NCI-H524 treated with DMSO at 0.1 percent for 48 hours (cell line): Measurements from ENCODE around the gene PIM3.

Source experiments
- DNase-seq: peaks from one replicate; lab custom pipeline; 2025; lab: John Stamatoyannopoulos, UW

The PIM3 gene

GRCh38 chr22:49991907-49992533 is 31.4 kb downstream of the PIM3 start:
- no peak for DNase-seq

GRCh38 chr22:49992921-49993648 is 32.5 kb downstream of the PIM3 start:
- DNase-seq: no peak

- DNase-seq: no peak
Observed at GRCh38 chr22:49993649-49994360, 33.2 kb downstream of the PIM3 start.

GRCh38 chr22:49994361-49995040 is 33.9 kb downstream of the PIM3 start:
- DNase-seq: no peak

GRCh38 chr22:49995041-49995360 is 34.4 kb downstream of the PIM3 start:
- DNase-seq: no peak

GRCh38 chr22:49995361-49996118 is 35.0 kb downstream of the PIM3 start:
- no peak for DNase-seq

- DNase-seq: no peak
Observed at GRCh38 chr22:49996119-49996517, 35.5 kb downstream of the PIM3 start.

- DNase-seq: no peak
Observed at GRCh38 chr22:49996518-49997250, 36.1 kb downstream of the PIM3 start.

- DNase-seq: no peak
Observed at GRCh38 chr22:49997251-49997599, 36.7 kb downstream of the PIM3 start.

GRCh38 chr22:49997932-49998717 is 37.6 kb downstream of the PIM3 start:
- no peak for DNase-seq

- DNase-seq: no peak
Observed at GRCh38 chr22:49998718-49999062, 38.1 kb downstream of the PIM3 start.

GRCh38 chr22:49999063-49999945 is 38.7 kb downstream of the PIM3 start:
- no peak for DNase-seq

GRCh38 chr22:49999946-50000586 is 39.5 kb downstream of the PIM3 start:
- DNase-seq: no peak

GRCh38 chr22:50000587-50001387 is 40.2 kb downstream of the PIM3 start:
- no peak for DNase-seq

- no peak for DNase-seq
Observed at GRCh38 chr22:50001388-50002231, 41.0 kb downstream of the PIM3 start.

- DNase-seq: no peak
Observed at GRCh38 chr22:50002791-50003190, 42.2 kb downstream of the PIM3 start.

- no peak for DNase-seq
Observed at GRCh38 chr22:50004918-50005317, 44.3 kb downstream of the PIM3 start.
